HG02970 (cell line): ENCODE data around the gene VASH1.

Experiments
- ATAC-seq: cut with Tn5 transposase; IDR thresholded peaks from one replicate; pipeline ENCODE4 v1.9.1; 2021; ENCODE audit warnings: mild to moderate bottlenecking, moderate library complexity, moderate number of reproducible peaks; ENCODE audit not compliant: unreplicated experiment, low FRiP score

VASH1 gene

GRCh38 chr14:76782115-76782884, 21.0 kb downstream of the VASH1 start:
- ATAC-seq, result no peak

- ATAC-seq, result no peak
Measured at GRCh38 chr14:76782885-76783566, 21.8 kb downstream of the VASH1 start.

- no peak for ATAC-seq
Measured at GRCh38 chr14:76784266-76784874, 23.1 kb downstream of the VASH1 start.

GRCh38 chr14:76784881-76785280, 23.6 kb downstream of the VASH1 start:
- ATAC-seq, result no peak

- ATAC-seq, result no peak
Measured at GRCh38 chr14:76786601-76787000, 25.3 kb downstream of the VASH1 start.

- no peak for ATAC-seq
Measured at GRCh38 chr14:76792422-76792821, 31.2 kb downstream of the VASH1 start.

GRCh38 chr14:76793324-76793723, 32.1 kb downstream of the VASH1 start:
- no peak for ATAC-seq

- no peak for ATAC-seq
Measured at GRCh38 chr14:76793956-76794355, 32.7 kb downstream of the VASH1 start.

- ATAC-seq, result no peak
Measured at GRCh38 chr14:76806446-76806845, 45.2 kb downstream of the VASH1 start.

- ATAC-seq, result no peak
Measured at GRCh38 chr14:76808011-76808410, 46.7 kb downstream of the VASH1 start.

GRCh38 chr14:76808990-76809389, 47.7 kb downstream of the VASH1 start:
- no peak for ATAC-seq

- ATAC-seq, result no peak
Measured at GRCh38 chr14:76810525-76810924, 49.3 kb downstream of the VASH1 start.

- ATAC-seq, result no peak
Measured at GRCh38 chr14:76810953-76811400, 49.7 kb downstream of the VASH1 start.

- no peak for ATAC-seq
Measured at GRCh38 chr14:76811561-76811960, 50.3 kb downstream of the VASH1 start.

- no peak for ATAC-seq
Measured at GRCh38 chr14:76812093-76812421, 50.8 kb downstream of the VASH1 start.

GRCh38 chr14:76812422-76813383, 51.4 kb downstream of the VASH1 start, which contains the start of gene ANGEL1:
ANGEL1 (minus strand) TSS chr14:76812882; CDS start chr14:76812827, 55 bp downstream.
- peak; percentile 86 for ATAC-seq

GRCh38 chr14:76814726-76815645, 53.7 kb downstream of the VASH1 start:
- no peak for ATAC-seq

GRCh38 chr14:76820700-76821099, 59.4 kb downstream of the VASH1 start:
- ATAC-seq, result no peak

- ATAC-seq, result no peak
Measured at GRCh38 chr14:76826122-76826521, 64.9 kb downstream of the VASH1 start, which contains the start of gene LRRC74A. LRRC74A (plus strand) TSS chr14:76826408; CDS start chr14:76826698, 290 bp downstream.
